H1 (cell line): ENCODE measurements around the gene TBC1D16. TPM values are rescaled to one million over a fixed set of nuclear protein-coding genes. Genes with fewer than 3 reads are reported as not detected.

Source experiments
- CTCF ChIA-PET: fragments of 300-600 bp; sonication (Branson Sonifier 250); formaldehyde crosslinking; loops from one replicate; lab custom pipeline; 2021; ENCODE audit not compliant: partially characterized antibody; lab: Charles Lee
- POLR2A ChIA-PET: fragments of 300-600 bp; sonication (Branson Sonifier 250); formaldehyde crosslinking; loops from one replicate; lab custom pipeline; 2021; ENCODE audit warnings: inconsistent platforms; ENCODE audit not compliant: partially characterized antibody; lab: Charles Lee
- DNase-seq, 2 experiments: peaks; one replicate each; pipeline versions ENCODE4 v3.0.0 to v3.0.0-alpha.2; 2010 to 2022; ENCODE audit warnings: low spot score in 2 of 2, low read depth in 1 of 2, mixed read lengths in 1 of 2
- FAIRE-seq: peaks from 2 replicates; lab custom pipeline; 2011; peaks lifted over from hg19 to GRCh38; lab: Jason Lieb, UNC
- H2AFZ ChIP-seq: 2 replicates; pipeline ENCODE4 v1.8.1; 2012; ENCODE audit warnings: low read length, inconsistent platforms
- H2AK5ac ChIP-seq: 2 replicates; pipeline ENCODE4 v1.6.1; 2013; ENCODE audit warnings: low read depth, low read length
- H2BK120ac ChIP-seq: replicated peaks from 2 replicates; pipeline ENCODE3; 2013; ENCODE audit warnings: low read depth, low read length, inconsistent platforms
- H2BK12ac ChIP-seq: 2 replicates; pipeline ENCODE4 v1.6.1; 2013; ENCODE audit warnings: low read depth, low read length
- H2BK15ac ChIP-seq: 2 replicates; pipeline ENCODE4 v1.6.1; 2013; ENCODE audit warnings: low read length
- H2BK20ac ChIP-seq: 2 replicates; pipeline ENCODE4 v1.6.1; 2013; ENCODE audit warnings: low read length
- H2BK5ac ChIP-seq: 2 replicates; pipeline ENCODE4 v1.6.1; 2013; ENCODE audit warnings: low read depth, low read length
- H3K14ac ChIP-seq: 2 replicates; pipeline ENCODE4 v1.6.1; 2013; ENCODE audit warnings: inconsistent platforms; ENCODE audit not compliant: insufficient read length
- H3K18ac ChIP-seq: 2 replicates; pipeline ENCODE4 v1.6.1; 2013; ENCODE audit warnings: low read length; ENCODE audit errors: extremely low read depth
- H3K23ac ChIP-seq: 2 replicates; pipeline ENCODE4 v1.6.1; 2013; ENCODE audit warnings: inconsistent platforms; ENCODE audit not compliant: insufficient read length
- H3K23me2 ChIP-seq: 2 replicates; pipeline ENCODE4 v1.6.1; 2013; ENCODE audit warnings: low read depth, low read length
- H3K27ac ChIP-seq: 2 replicates; pipeline ENCODE4 v1.6.1; 2011; ENCODE audit warnings: low read depth, low read length, inconsistent platforms
- H3K27me3 ChIP-seq, 4 experiments: replicated peaks in 1 of 4; 1 replicate in 1 of 4; 2 replicates in 3 of 4; pipeline versions ENCODE4 v1.6.1 to v1.8.1; 2011 to 2013; ENCODE audit warnings: low read length in 3 of 4, mild to moderate bottlenecking in 3 of 4, inconsistent platforms in 2 of 4, mixed read lengths in 2 of 4, moderate library complexity in 1 of 4; ENCODE audit not compliant: control insufficient read depth in 3 of 4, insufficient read depth in 3 of 4; ENCODE audit errors: extremely low read depth in 1 of 4
- H3K36me3 ChIP-seq, 4 experiments: 2 replicates each; pipeline versions ENCODE4 v1.6.1 to v1.8.1; 2011 to 2013; ENCODE audit warnings: mild to moderate bottlenecking in 4 of 4, low read length in 3 of 4, moderate library complexity in 2 of 4, control low read depth in 1 of 4, inconsistent platforms in 1 of 4; ENCODE audit not compliant: insufficient read depth in 4 of 4, control insufficient read depth in 2 of 4
- H3K4ac ChIP-seq: replicated peaks from 2 replicates; pipeline ENCODE3; 2013; ENCODE audit warnings: low read length, low read depth, mixed read lengths, inconsistent platforms; ENCODE audit not compliant: insufficient read length
- H3K4me1 ChIP-seq, 4 experiments: replicated peaks in 1 of 4; 1 replicate in 1 of 4; 2 replicates in 3 of 4; pipeline versions ENCODE4 v1.6.1 to v1.8.1; 2011 to 2013; ENCODE audit warnings: low read length in 3 of 4, inconsistent platforms in 2 of 4, mixed read lengths in 1 of 4; ENCODE audit not compliant: insufficient read depth in 4 of 4, control insufficient read depth in 3 of 4
- H3K4me2 ChIP-seq, 2 experiments: 2 replicates each; pipeline versions ENCODE4 v1.6.1 to v1.8.1; 2011 to 2013; ENCODE audit warnings: low read depth in 2 of 2, low read length in 2 of 2, control low read depth in 1 of 2, inconsistent platforms in 1 of 2, mild to moderate bottlenecking in 1 of 2; ENCODE audit not compliant: insufficient read depth in 1 of 2
- H3K4me3 ChIP-seq, 4 experiments: fragments of 200-600, 300-600 bp in 1 of 4; sonication (generic), shearing (Covaris generic), sonication (Bioruptor Twin) in 1 of 4; 2 replicates each; pipeline versions ENCODE4 v1.5.1 to v1.8.1; 2011 to 2016; ENCODE audit warnings: low read length in 4 of 4, low read depth in 3 of 4, control low read depth in 2 of 4, inconsistent platforms in 2 of 4, mild to moderate bottlenecking in 2 of 4, mixed read lengths in 1 of 4, moderate library complexity in 1 of 4; ENCODE audit not compliant: insufficient read depth in 2 of 4; ENCODE audit errors: extremely low read depth in 1 of 4
- H3K56ac ChIP-seq: replicated peaks from 2 replicates; pipeline ENCODE3; 2013; ENCODE audit warnings: low read depth, mild to moderate bottlenecking, mixed read lengths, low read length, inconsistent platforms; ENCODE audit not compliant: insufficient read length
- H3K79me1 ChIP-seq: 2 replicates; pipeline ENCODE4 v1.6.1; 2013; ENCODE audit warnings: low read depth, low read length, control low read depth
- H3K79me2 ChIP-seq, 2 experiments: 2 replicates each; pipeline versions ENCODE4 v1.6.1 to v1.8.1; 2012 to 2013; ENCODE audit warnings: low read length in 2 of 2, mild to moderate bottlenecking in 2 of 2, inconsistent platforms in 1 of 2; ENCODE audit not compliant: insufficient read depth in 2 of 2, control insufficient read depth in 1 of 2
- H3K9ac ChIP-seq, 4 experiments: replicated peaks in 1 of 4; 1 replicate in 1 of 4; 2 replicates in 3 of 4; pipeline versions ENCODE4 v1.6.1 to v1.8.1; 2011 to 2013; ENCODE audit warnings: low read depth in 3 of 4, low read length in 3 of 4, control low read depth in 2 of 4, mild to moderate bottlenecking in 2 of 4, moderate library complexity in 2 of 4, inconsistent platforms in 1 of 4; ENCODE audit errors: extremely low read depth in 1 of 4
- H3K9me3 ChIP-seq, 2 experiments: 2 replicates each; pipeline versions ENCODE4 v1.6.1 to v1.8.1; 2012 to 2013; ENCODE audit warnings: mild to moderate bottlenecking in 2 of 2, moderate library complexity in 2 of 2, control low read depth in 1 of 2, inconsistent platforms in 1 of 2, low read depth in 1 of 2, low read length in 1 of 2, mixed read lengths in 1 of 2; ENCODE audit not compliant: insufficient read depth in 2 of 2
- H4K20me1 ChIP-seq, 2 experiments: replicated peaks in 1 of 2; 2 replicates each; pipeline versions ENCODE3 to v1.8.1; 2011 to 2013; ENCODE audit warnings: inconsistent platforms in 2 of 2, low read length in 2 of 2, mild to moderate bottlenecking in 1 of 2; ENCODE audit not compliant: insufficient read depth in 2 of 2, control insufficient read depth in 1 of 2
- H4K5ac ChIP-seq: 2 replicates; pipeline ENCODE4 v1.6.1; 2013; ENCODE audit warnings: low read length, low read depth, mixed read lengths, inconsistent platforms; ENCODE audit not compliant: insufficient read length
- H4K8ac ChIP-seq: 2 replicates; pipeline ENCODE4 v1.8.0; 2013; ENCODE audit warnings: mild to moderate bottlenecking, moderate library complexity, low read length, inconsistent platforms; ENCODE audit not compliant: insufficient read depth; ENCODE audit errors: extremely low read depth
- H4K91ac ChIP-seq: replicated peaks from 2 replicates; pipeline ENCODE3; 2013; ENCODE audit warnings: low read length, mixed read lengths, inconsistent platforms; ENCODE audit not compliant: insufficient read length
- BACH1 ChIP-seq: IDR thresholded peaks from 2 replicates; pipeline ENCODE4 v1.6.1; 2012; ENCODE audit warnings: low read length, improper control_type of control experiment
- WGBS, 2 experiments: shearing (Covaris generic) in 1 of 2; methylation state at CpG; one replicate each; pipeline versions ENCODE4 v1.1.6 to v1.1.7; 2013 to 2015; ENCODE audit warnings: low lambda C conversion rate in 2 of 2, mixed read lengths in 2 of 2, inconsistent platforms in 1 of 2, low coverage in 1 of 2, missing lambda C conversion rate in 1 of 2; ENCODE audit not compliant: insufficient replicate concordance in 2 of 2, insufficient coverage in 1 of 2, insufficient read length in 1 of 2; ENCODE audit errors: extremely low coverage in 1 of 2, missing lambda C conversion rate in 1 of 2; 5-methylcytosine and 5-hydroxymethylcytosine counted together
- polyA plus RNA-seq, 7 experiments: library from polyadenylated mRNA; depleted of rRNA in 3 of 7; stranded (reverse) in 5 of 7; unstranded in 2 of 7; fragments of >200 nt in 5 of 7; fragments of 200-250 nt in 2 of 7; gene quantifications; 1 replicate in 5 of 7; 2 replicates in 1 of 7; 4 replicates in 1 of 7; pipeline versions ENCODE4 v1.2.1 to v1.2.3, GENCODE V29; 2011 to 2013; ENCODE audit warnings: missing spikeins in 2 of 7, mixed read lengths in 2 of 7
- total RNA-seq: library from RNA; stranded (reverse); fragmentation: NEBNext Ultra II Directional; extraction: Animal tissue kit (Norgen Biotek cat#: 25700); gene quantifications from 2 replicates; pipeline ENCODE4 v1.2.1, GENCODE V29; 2021

TBC1D16 gene
- total and polyA plus RNA-seq, 2 of the 8 experiments (the other 6 are each of a cell fraction or from before 2014, with no cell fraction given): 21.1 to 109 TPM

DNA sequence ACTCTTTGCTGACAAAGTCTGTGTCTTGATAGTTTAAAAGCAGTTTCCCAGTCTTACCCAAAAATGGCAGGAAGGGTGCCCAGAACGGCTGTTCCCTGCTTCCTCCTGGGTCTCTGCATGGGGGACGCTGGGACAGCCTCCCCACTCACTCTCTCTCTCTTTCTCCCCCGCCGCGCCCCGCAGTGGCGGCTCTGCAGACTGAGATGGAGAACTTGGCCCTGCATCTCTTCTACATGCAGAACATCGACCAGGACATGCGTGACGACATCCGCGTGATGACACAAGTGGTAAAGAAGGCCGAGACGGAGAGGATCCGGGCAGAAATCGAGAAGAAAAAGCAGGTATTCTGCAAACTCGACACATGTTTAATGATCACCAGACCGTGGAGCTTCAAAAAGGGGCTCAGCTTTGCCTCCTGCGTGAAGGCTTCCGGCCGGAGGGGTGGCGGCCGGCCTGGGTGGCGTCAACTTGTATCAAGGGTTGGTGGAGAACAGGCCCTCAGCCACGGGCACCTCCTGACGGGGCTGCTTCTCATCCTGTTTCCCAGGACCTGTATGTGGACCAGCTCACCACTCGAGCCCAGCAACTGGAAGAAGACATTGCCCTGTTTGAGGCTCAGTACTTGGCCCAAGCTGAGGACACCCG is 22.8 kb upstream of the TBC1D16 start:
- ChIA-PET POLR2A (interaction anchor here (1.1 kb wide), 1 partner anchor 66 kb away, joined by 4 read pairs; no protein-coding TSS in a partner anchor), CTCF (interaction anchor here (0.6 to 2.9 kb wide), 3 partner anchors 23 to 50 kb away, joined by 3 to 13 read pairs (median 4); no protein-coding TSS in a partner anchor)
- Histone ChIP-seq H3K23me2 (no peaks in the 10 kb centered on the region), H2BK5ac (no peak overlapping the region), H3K9ac (no peak overlapping the region), H3K9me3 (no peaks in the 10 kb centered on the region), H3K4ac (no peak overlapping the region), H4K91ac (no peak overlapping the region), H3K56ac (no peak overlapping the region), H2BK15ac (no peak overlapping the region), H3K4me1 (no peaks in the 10 kb centered on the region), H3K79me2 (no peaks in the 10 kb centered on the region), H3K18ac (no peak overlapping the region), H4K8ac (no peak overlapping the region), H3K36me3 (no peaks in the 10 kb centered on the region), H3K27me3 (no peaks in the 10 kb centered on the region), H2BK20ac (no peak overlapping the region), H3K79me1 (no peaks in the 10 kb centered on the region), H3K27ac (no peak overlapping the region), H2BK12ac (no peak overlapping the region), H3K23ac (no peak overlapping the region), H3K4me2 (no peak overlapping the region), H2AK5ac (no peak overlapping the region), H4K20me1 (no peaks in the 10 kb centered on the region), H2AFZ (no peak overlapping the region), H3K4me3 (no peak overlapping the region), H3K14ac (no peak overlapping the region), H4K5ac (no peak overlapping the region), H2BK120ac (no peak overlapping the region)
- no peak for FAIRE-seq
- WGBS, 2 experiments: 94% methylated on average over 28 of the region's 28 CpGs; no CpG with 5 or more reads in 1 of the 2 experiments
- no peak for DNase-seq
- no peak for TF ChIP-seq BACH1
